DMS79 (cell line): ENCODE measurements around the gene DST.

Source experiments
- DNase-seq: peaks from one replicate; lab custom pipeline; 2025; lab: John Stamatoyannopoulos, UW

The DST gene

DNA sequence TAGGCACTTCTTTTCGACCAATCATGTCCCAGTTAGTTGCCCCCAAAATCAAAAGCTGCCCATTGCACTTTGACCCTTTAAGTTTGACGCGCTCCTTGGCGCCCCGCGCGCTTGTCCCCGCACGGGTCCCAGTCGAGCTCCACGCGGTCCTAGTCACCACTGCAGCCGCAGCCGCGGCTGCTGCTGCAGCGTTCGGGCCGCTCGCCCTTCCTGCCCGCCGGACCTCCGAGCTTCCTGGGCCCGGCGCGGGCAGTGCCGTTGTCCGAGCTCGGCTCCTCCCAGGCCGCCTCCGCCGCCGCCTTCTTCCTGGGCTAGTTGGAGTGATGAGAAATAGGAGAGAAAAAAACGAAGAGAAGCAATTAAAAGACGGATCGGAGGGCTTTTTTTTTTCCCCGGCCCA lies 209.6 kb downstream of the DST start:
- no peak for DNase-seq

DNA sequence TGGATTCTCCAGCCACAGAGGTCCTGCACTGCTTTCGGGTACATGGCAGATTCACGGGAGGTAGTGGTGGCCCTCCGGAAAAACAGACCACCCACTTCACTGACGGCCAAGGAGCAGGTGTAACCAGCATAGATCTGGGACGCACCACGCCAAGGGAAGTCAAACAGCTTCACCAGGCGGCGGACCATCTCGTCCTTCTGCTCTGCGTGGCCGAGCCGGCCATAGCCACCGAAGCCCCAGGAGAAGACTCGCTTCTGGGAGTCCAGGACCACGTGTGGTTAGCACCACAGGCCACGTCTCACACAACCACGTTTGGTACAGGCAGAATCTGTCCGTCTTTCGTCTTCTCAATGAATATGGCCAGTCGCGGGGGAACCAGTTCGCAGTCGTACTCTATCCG lies 210.5 kb downstream of the DST start:
- no peak for DNase-seq

DNA sequence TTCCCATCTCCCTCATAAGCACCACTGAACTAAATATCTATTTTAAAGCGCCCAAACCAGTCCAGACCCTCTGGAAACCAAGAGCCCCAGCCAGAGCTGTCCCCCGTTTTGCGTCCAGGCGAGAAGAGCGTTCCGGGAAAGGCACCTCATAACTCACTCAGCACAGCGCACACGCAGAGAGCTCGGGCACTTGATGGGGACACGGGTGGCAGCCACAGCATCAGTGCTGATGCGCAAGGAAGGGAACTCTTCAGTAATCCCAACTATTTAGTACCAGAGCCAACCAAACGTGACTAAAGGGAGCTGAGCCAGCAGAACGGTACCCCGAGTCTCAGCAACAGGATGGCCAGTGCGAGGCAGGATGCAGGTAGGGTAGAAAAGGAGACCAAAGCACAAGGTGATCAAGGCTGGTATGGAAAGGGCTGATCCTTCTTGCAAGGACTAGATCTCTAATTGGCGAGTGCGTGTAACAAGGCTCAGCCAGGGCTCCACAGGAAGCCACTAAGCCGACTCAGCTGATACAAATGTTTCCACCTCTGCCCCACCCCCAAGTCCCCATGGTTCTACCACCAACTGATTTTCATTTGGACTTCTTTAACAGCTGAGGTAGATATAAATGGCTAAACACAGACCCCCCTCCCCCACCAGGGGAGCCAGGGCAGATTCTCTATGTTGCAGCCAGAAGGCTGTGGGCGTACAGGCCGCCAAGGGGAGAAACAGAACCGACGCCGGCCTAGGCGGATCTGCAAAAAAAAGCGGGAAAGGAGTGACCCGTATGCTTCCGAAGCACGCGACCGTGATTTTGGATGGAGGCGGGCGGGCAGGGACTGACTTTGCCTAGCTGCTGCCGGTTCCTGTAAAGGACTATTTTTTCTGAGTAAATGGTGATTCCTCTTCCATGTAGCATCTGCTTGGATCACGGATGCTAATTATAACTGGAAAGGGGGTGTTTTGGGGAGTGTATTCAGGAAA lies 211.8 kb downstream of the DST start:
- no peak for DNase-seq

DNA sequence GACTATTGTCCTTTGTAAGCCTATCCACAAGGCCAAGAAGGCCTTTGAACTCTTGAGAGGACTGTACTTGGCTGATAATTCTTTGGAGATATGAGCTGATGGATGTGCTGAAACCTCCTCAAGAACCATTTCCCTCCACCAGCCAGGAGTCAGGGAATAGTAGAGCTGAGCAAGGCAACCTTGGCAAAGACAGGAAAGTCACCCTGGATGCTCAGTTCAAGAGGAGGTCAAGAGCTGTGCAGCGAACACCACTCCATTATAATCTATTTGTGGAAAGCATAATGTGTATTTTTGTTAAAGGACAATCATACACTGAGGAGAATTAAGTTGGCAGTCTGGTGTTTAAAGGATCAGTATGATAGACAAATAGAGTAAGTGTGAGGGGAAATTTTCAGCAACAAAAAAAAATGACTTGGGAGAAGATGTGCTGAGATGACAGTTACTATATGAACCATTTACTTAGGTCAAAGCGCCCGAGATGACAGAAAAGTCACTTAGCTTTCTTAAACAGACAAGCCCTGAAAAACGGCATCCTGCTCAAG lies 218.1 kb downstream of the DST start:
- DNase-seq, result no peak

DNA sequence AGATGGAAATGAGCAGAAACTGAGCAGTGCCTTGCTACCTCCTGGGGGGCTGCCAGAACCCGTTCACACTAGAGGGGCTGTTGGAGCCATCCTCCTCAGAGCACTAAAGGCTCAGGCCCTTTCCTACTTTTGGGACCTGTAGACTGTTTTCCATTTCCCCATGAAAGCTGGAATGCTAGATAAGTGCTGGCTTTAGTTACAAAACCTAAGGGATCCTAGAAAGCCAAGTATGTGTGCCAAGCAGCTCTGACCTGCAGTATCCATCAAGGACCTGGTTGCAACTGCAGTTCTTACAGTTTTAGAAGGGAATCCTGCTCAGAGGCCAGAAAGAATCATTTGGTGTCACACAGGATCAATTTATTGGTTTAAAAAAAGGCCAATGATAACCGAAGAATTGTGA lies 218.6 kb downstream of the DST start:
- no peak for DNase-seq

DNA sequence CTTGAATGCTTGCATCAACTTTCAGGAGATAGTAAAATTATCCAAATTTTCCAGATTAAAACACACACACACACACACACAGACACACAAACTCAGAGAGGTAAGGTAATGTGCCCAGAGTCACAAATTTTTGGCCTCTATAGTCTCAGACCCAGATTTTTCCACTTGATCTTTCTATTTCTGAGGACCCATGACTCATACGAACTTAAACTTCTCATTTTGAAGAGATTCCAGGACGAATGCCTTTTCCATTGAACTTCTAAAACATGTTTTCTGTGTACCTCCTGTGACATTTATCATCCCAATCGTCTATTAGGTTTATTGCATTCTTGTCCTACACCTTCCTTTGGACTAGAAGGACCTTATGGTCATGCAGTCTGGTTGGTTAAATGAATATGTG lies 222.4 kb downstream of the DST start:
- no peak for DNase-seq

DNA sequence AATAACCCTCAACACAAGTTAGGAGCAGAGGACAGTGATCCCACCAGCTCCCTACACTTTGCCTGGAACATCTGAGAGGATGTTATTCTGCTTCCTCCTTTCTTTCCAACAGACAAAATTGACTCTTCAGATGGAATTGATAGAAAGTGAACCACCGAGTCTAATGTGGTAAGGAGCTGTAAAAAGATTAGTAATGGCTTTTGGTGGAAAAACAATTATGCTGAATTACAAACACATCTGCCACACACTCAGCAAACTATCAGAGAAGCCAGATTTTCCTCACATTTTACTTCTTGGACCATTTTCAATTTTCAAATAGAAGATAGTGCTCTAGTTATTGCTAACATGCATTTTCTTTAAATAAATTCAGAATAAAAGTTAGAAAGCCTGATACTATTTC lies 223.5 kb downstream of the DST start:
- DNase-seq, result no peak

DNA sequence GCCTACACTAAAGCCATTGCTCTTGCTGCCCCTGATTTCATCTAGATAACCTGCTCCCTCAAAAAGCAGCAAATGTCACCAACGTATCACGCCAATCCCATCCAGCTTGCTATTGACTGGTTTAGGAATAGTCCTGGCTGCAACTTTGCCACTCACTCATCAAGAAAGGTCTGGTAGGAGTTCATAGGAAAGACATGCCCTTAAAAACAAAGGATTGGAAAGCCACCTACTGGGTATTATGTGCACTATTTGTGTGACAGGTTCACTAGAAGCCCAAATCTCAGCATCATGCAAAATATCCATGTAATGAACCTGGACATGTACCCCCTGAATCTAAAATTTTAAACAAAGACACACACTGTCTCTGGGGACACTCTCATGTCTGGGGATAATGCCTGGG lies 224.9 kb downstream of the DST start:
- no peak for DNase-seq

DNA sequence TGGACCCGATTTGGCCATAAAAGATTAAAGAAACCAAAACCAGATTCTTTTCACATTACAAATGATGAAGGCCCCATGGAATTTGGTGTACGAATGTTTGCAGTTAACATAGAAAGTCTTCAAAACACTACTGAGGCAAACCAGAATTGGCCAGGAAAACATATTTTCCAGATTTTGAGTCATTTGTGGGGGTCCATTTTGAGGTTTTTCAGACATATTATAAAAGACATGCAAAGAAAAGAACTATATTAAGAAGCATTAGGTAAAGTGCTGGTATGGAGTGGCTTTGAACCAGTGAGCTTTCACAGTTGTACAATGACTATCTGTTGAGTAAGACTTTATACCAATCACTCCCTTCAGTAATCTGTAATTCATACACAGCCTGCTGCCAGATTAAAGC lies 226.4 kb downstream of the DST start:
- DNase-seq, result no peak

DNA sequence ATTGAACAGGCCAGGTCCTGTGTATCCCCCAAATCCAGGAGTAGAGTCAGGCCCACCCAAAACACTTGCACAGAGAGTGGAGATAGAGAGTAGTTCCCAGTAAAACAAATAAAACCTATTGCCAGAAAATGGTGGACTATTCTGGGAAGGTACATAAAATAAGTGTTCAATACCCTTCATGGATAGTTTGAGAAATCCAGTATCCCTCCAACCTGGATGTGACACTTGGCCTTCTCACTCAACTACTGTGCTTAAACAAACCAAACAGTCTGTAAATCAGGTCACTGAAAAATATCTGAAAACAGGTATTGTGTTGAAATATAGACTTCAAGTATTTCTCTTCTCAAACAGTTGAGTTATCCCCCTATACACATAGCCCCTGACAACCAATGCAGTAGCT lies 233.7 kb downstream of the DST start:
- no peak for DNase-seq
